OCI-M2 (cell line): Measurements from ENCODE around the gene SLC15A1.

ENCODE experiments used
- DNase-seq: peaks from one replicate; lab custom pipeline; 2025; ENCODE audit not compliant: unreplicated experiment; lab: John Stamatoyannopoulos, UW

The SLC15A1 gene

GRCh38 chr13:98781470-98781869 lies 29.0 kb upstream of the SLC15A1 start:
- no peak for DNase-seq

GRCh38 chr13:98781045-98781444 lies 28.6 kb upstream of the SLC15A1 start:
- DNase-seq, result no peak

GRCh38 chr13:98780451-98780850 lies 28.0 kb upstream of the SLC15A1 start:
- DNase-seq, result no peak

- DNase-seq, result no peak
Observed at GRCh38 chr13:98779695-98780094, 27.2 kb upstream of the SLC15A1 start.

- DNase-seq, result no peak
Observed at GRCh38 chr13:98778749-98779148, 26.3 kb upstream of the SLC15A1 start.

- DNase-seq, result no peak
Observed at GRCh38 chr13:98776644-98777043, 24.2 kb upstream of the SLC15A1 start.

GRCh38 chr13:98775844-98776598 lies 23.5 kb upstream of the SLC15A1 start:
- DNase-seq, result no peak

- DNase-seq, result no peak
Observed at GRCh38 chr13:98775386-98775785, 22.9 kb upstream of the SLC15A1 start.

- DNase-seq, result no peak
Observed at GRCh38 chr13:98774776-98775175, 22.3 kb upstream of the SLC15A1 start.

GRCh38 chr13:98773921-98774320 lies 21.4 kb upstream of the SLC15A1 start:
- DNase-seq, result no peak

- DNase-seq, result no peak
Observed at GRCh38 chr13:98772794-98773452, 20.5 kb upstream of the SLC15A1 start.

- DNase-seq, result no peak
Observed at GRCh38 chr13:98771838-98772611, 19.6 kb upstream of the SLC15A1 start.

- DNase-seq, result no peak
Observed at GRCh38 chr13:98769736-98770135, 17.3 kb upstream of the SLC15A1 start.

- DNase-seq, result no peak
Observed at GRCh38 chr13:98768522-98768921, 16.1 kb upstream of the SLC15A1 start.

- DNase-seq, result no peak
Observed at GRCh38 chr13:98766697-98767096, 14.2 kb upstream of the SLC15A1 start.

- DNase-seq, result no peak
Observed at GRCh38 chr13:98765996-98766519, 13.6 kb upstream of the SLC15A1 start.

- no peak for DNase-seq
Observed at GRCh38 chr13:98761986-98762616, 9.6 kb upstream of the SLC15A1 start.

GRCh38 chr13:98761126-98761985 lies 8.9 kb upstream of the SLC15A1 start:
- DNase-seq, result no peak

GRCh38 chr13:98755729-98756128 lies 3.3 kb upstream of the SLC15A1 start:
- DNase-seq, result no peak

- DNase-seq, result no peak
Observed at GRCh38 chr13:98755116-98755515, 2.6 kb upstream of the SLC15A1 start.
